GM18505 (cell line): ENCODE results near the gene MED15.
"Not testable (repeated sequence)": the region's sequence is repeated elsewhere in the genome, so short reads cannot be mapped to it uniquely, and the experiment has no call there.

Experiments used
- ATAC-seq: cut with Tn5 transposase; IDR thresholded peaks from one replicate; pipeline ENCODE4 v1.9.1; 2021; ENCODE audit not compliant: unreplicated experiment
- POLR2A ChIP-seq: IDR thresholded peaks from 4 replicates; pipeline ENCODE4 v1.6.1; 2011; ENCODE audit warnings: borderline replicate concordance; ENCODE audit not compliant: insufficient read depth, insufficient read length; ENCODE audit errors: extremely low read depth

Gene MED15

GRCh38 chr22:20471126-20471833 lies 36.1 kb upstream of the MED15 start:
- no peak for ATAC-seq

GRCh38 chr22:20472629-20473442 lies 34.6 kb upstream of the MED15 start:
- no peak for TF ChIP-seq POLR2A
- no peak for ATAC-seq

More at GRCh38 chr22:20471126-20471833, 36.1 kb upstream of the MED15 start:
- TF ChIP-seq POLR2A = no peak

- no peak for TF ChIP-seq POLR2A
- no peak for ATAC-seq
Observed at GRCh38 chr22:20475115-20475436, 32.3 kb upstream of the MED15 start.

GRCh38 chr22:20475569-20475968 lies 31.8 kb upstream of the MED15 start:
- ATAC-seq = not testable (repeated sequence)

- not testable (repeated sequence) for ATAC-seq
Observed at GRCh38 chr22:20478059-20478458, 29.4 kb upstream of the MED15 start.

- no peak for ATAC-seq
- TF ChIP-seq POLR2A = no peak
Observed at GRCh38 chr22:20479612-20480196, 27.7 kb upstream of the MED15 start.

- ATAC-seq = not testable (repeated sequence)
Observed at GRCh38 chr22:20483143-20483506, 24.3 kb upstream of the MED15 start.

GRCh38 chr22:20483771-20484170 lies 23.6 kb upstream of the MED15 start:
- no peak for TF ChIP-seq POLR2A
- no peak for ATAC-seq

GRCh38 chr22:20484948-20485683 lies 22.3 kb upstream of the MED15 start:
- TF ChIP-seq POLR2A = no peak
- no peak for ATAC-seq

GRCh38 chr22:20486229-20486628 lies 21.2 kb upstream of the MED15 start:
- TF ChIP-seq POLR2A = no peak
- ATAC-seq = no peak

GRCh38 chr22:20487715-20488114 lies 19.7 kb upstream of the MED15 start:
- TF ChIP-seq POLR2A = no peak
- no peak for ATAC-seq

GRCh38 chr22:20488946-20489345 lies 18.5 kb upstream of the MED15 start:
- no peak for TF ChIP-seq POLR2A
- no peak for ATAC-seq

- TF ChIP-seq POLR2A = no peak
- ATAC-seq = no peak
Observed at GRCh38 chr22:20490183-20490940, 17.0 kb upstream of the MED15 start.
